NCI-H146 (cell line): Measurements from ENCODE around the gene ADH4.
"Not testable (repeated sequence)": the region's sequence is repeated elsewhere in the genome, so short reads cannot be mapped to it uniquely, and the experiment has no call there.

ENCODE experiments used
- DNase-seq: peaks from one replicate; lab custom pipeline; 2025; lab: John Stamatoyannopoulos, UW

The ADH4 gene

DNA sequence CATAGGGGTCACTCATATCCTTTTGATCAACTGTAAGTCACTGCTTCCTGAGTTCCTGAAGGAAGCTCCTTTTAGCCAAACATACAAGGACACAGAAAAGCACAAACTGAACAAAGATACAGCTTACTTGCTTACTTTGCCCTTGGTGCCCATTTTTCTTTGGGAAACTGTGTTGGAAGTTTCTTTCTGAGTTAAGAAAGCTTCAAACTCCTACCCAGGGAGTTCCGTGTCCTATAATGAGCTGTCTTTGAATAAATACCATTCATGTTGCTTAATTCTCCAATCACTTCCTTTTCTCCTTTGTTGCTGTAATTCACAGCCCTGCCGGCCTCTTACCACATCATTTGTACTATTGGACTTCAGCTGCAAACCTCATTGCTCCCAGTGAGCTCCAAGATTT, at the start of gene ADH4:
TSS of gene ADH4 (minus strand) at position 228 of the 400 bp plus-strand sequence. CDS start at position 153, 75 bp downstream.
- no peak for DNase-seq

DNA sequence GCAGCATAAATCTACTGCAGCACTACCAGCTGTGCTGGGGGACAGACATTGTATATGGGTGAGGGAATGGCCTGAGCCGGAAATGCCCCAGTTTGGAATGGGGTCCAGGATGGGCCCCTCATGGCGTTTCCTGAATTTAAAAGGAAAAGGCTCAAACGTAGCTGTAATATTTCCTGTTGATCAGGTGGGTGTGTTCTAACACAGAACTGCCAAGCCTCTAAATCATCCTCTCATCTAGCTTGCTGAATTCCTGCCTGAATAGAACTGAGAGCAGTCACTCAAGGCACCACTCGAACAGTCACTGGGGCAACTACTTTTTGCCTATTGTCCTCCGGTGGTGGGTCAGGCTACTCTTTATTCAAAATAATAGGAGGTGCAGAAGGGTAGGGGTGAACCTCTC, 46.2 kb upstream of the ADH4 start:
- DNase-seq, result no peak

DNA sequence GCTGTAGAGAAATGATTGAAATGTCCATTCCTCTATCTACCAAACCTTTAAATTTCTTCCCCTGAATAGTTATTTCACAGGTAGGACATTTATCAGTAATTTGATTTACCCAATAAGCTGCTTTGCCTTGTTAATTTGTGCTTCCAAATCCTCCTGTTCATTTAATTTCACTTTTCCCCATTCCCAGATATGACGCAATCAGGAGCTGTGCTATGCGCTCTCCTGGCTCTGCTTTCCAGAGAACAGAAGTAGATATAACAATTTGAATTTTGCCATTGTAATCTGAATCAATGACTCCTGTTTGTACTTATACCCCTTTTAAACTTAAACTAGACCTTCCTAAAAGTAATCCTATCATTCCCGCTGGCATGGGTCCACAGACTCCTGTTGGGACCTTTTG, 45.8 kb upstream of the ADH4 start:
- DNase-seq, result not testable (repeated sequence)

DNA sequence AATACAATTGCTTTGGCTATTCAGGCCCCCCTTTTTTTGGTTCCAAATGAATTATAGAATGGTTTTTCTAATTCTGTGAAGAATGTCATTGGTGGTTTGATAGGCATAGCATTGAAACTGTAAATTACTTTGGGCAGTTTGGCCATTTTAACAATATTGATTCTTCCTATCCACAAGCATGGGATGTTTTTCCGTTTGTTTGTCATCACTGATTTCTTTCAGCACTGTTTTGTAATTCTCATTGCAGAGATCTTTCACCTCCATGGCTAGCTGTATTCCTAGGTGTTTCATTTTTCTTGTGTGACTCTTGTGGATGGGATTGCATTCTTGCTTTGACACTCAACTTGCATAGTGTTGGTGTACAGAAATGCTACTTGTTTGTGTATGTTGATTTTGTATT, 41.9 kb upstream of the ADH4 start:
- DNase-seq, result no peak

DNA sequence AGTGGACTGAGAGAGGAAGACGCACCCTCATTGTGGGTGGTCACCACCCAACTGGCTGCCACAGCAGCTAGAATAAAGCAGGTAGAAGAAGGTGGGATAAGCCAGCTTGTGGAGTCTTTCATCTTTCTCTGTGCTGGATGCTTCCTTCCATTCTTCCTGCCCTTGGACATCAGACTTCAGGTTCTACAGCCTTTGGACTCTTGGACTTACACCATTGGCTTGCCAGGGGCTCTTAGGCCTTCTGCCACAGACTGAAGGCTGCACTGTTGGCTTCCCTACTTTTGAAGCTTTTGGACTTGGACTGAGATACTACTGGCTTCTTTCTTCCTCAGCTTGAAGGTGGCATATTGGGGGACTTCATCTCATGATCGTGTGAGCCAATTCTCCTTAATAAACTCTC, 41.5 kb upstream of the ADH4 start:
- DNase-seq, result no peak

DNA sequence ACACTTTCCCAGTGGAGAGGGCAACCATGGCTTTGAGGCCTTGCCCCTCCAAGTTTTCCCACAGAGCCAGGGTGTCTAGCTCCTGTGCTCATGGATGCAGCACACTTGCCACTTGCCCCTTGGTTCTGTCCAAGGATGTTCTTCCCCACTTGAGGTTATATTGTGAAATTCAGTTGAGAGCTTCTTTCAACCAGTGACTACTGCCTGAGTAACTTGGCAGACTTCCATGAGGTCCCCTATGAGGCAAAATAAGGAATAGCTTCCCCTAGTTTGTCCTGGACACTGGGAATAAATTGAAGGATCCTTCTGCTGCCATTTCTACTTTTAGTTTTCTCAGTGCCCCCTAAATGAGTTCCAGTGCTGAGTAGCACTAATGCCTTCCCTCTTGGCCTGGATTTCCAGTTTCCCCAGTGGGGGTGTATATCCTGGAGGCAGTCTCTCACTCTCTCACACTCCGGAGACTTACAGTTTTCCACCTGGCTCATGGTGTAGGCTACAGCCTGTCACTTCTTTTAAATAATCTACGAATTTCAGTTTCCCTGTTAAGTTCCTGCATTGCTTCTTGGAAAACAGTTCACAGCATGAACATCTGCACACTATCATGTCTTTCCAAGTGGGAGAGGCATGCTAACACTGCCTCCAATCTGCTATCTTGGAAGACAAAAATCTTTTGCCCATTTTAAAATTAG, 36.4 kb upstream of the ADH4 start:
- no peak for DNase-seq

DNA sequence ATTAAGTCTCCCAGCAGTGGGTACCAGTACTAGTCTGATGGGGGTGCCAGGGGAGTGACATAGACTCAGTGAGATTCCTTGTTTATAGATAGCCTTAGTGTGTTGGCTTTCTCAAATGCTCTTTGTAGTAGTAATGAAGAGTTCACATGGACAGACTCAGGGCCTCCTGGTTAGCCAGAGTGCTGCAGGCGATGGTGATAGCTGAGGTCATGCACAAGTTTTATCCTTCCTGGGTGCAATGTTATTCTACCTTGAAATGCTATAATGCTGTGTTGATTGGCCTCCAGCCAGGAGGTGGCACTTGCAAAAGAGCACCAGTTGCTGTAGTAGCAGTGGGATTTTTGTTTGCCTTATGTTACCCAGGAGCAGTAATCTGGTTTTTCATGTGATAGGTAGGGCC, 35.5 kb upstream of the ADH4 start:
- DNase-seq, result no peak

DNA sequence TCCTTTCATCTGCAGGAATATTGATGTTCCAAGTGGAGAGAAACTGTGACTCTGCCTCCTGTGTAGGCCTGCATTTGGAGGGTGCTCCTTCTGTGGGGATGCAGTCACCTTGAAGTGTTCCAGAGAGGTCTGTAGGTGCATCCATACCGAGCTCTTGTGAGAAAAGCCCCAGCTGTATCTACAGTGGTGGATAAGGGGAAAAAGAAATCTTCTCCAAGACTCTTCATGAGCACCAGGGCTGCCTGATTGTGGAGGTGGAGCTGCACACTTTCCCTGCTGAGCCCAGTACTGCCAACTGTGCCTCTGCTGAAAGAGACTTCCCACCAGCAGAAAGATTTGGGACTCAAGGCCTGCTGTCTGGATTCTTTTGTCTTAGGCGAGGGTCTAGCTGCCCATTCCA, 35.1 kb upstream of the ADH4 start:
- no peak for DNase-seq

DNA sequence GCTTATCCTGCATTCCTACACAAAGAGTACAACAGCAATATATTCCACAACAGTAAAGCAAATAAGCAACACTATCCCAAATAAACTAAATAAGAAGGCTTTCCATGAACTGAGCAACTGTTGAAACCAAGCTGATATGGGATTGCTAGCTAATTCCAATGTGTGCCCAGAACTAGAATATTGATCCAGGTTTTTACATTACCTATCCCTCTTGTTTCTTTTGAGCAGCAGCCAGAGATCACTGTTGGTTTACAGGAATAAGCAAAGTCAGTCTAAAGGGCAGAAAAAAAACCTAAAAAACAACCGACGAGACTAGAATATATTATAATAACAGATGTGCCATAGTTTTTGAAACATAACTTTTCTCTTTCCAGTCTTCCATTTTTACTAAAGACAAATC, 22.4 kb upstream of the ADH4 start:
- no peak for DNase-seq

DNA sequence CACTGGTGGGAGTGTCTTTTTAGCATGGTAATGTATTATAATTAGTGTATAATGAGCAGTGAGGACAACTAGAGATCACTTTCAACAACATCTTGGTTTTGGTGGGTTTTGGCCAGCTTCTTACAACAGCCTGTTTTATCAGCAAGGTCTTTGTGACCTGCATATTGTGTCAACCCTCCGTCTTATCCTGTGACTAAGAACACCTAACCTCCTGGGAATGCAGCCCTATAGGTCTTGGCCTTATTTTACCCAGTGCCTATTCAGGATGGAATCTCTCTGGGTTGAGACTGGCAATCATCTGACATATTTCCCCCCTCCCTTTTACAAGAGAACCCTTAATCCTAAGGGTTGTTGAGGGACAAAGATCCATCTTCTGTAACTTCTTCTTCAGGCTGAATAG, 21.9 kb upstream of the ADH4 start:
- DNase-seq, result no peak

DNA sequence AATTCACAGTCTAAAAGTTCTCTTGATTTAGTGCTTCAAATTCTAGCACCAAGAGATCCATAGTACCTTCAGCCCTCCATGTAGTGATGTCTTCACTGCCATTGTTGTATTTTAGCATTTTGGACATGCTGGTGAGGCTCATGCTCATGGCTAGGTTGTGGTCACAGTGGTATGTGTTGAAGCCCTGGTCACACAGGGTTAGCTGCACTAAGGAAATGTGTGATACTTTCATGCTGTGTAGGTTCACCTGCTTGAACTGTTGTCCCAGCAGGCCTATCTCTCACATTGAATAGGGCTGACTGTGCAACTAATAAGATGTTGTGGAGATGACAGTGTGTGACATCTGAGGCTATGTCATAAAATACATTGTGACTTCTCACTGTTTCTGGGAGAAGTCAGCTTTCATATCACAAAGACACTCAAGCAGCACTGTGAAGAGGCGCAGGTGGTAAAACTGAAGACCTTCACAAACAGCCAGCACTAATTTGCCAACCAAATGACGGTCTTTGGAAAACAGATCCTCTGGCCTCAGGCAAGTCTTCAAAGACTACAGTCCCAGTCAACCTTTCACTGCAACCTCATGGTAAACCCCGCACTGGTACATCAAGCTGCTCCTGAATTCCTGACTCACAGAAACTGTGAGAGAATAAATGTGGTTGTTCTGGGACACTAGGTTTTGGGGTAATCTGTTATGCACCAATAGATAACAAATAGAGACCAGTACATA, 17.4 kb upstream of the ADH4 start:
- DNase-seq, result no peak

DNA sequence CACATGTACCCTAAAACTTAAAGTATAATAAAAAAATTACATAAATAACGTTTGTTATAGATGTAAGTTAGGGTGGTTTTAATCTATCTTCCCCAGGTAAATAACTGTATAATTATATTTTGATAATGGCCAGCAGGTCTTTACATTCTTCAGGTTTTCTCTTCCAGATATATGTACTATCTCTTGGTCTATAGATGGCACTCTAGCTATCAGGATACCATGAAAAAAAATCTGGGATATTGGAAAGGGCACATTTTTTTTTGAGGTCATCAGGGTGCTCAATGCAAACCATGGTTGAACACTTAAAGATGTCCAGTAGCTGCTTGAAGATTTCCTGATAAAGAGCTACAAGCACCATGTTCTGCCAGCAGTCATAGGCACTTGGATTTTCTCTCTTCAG, 15.6 kb upstream of the ADH4 start:
- DNase-seq, result no peak

DNA sequence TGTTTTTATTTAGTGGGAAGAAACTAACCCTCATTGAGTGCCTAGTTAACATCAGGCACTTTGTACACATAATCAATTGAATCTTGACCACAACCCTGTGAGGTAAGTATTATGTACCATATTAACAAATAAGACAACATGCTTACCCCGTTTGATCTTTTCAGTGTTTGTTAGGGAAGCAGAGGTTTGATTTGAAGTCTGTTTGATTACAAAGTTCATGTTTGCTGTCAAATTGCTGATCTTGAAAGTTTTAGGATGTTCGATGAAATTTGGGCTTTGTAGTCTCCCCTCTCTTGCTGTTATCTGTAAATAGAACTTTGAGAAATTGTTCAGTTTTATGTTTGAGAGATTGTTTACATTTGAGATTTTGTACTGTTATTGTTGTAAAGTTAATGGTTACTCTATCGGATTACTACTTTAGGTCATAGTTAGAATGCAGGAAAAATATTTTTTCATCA, 13.4 kb upstream of the ADH4 start:
- no peak for DNase-seq

DNA sequence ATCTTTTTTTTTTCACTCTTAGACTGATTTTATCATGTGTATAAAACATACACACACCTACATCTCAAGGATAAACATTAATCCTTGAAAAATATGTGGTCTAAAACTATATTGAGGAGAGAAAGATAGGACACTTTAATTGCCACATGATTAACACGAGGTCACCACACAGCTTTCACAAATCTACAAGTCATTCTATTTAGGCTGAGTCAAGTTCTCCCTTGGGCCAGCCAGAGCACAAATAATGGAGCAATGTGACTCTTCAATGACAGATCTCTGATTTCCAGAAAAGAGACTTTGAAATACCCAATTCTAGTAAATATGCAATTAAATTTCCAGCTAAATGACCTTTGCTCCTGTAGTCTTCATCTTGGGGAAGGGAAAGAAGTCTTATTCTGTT, 12.9 kb upstream of the ADH4 start:
- no peak for DNase-seq

DNA sequence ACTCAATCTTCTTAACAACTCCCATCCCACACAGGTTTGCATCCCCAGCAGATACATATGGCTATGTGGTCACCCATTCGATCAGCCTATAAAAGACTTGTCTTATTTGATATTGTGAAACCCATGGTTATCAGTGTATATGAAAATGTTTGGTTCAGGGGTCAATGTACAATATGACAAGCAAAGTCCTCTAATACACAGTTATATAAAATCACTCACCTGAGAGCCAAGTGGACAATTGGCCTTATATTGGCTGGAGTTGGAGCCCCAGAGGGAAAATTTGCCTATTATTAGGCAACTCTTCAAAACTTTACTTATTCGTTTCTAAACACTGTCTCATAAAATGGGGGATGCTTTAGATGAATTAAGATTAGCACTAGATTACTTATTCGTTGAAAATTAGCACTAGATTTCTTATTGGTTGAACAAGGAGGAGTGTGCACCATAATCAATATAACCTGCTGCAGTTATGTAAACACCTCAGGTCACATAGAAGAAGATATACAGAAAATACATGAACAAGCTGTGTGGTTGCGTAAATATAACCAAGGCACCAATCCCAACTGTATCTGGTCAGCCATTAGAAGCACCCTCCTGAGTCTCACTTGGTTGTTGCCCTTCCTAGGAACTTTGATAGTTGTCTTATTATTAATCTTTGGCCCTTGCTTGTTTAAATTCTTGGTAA, 10.7 kb upstream of the ADH4 start:
- DNase-seq, result no peak

DNA sequence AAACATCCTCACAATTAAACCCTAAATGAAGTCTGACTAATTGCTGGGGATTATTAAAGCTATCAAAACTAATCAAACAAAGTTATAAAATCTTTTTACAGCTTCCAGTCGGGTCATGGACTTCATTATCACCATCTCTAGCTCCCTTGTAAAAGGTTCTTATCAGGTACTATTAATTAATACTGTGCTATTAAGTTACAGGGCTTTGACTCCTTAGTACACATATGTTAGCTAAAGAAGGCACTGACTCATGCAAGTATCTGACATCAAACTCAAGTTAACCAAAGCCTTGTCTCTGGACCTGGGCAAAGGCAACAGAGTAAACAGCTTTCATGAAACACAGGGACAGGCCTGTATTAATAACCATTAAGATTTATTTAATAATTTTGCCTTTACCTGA, 7.9 kb upstream of the ADH4 start:
- no peak for DNase-seq

DNA sequence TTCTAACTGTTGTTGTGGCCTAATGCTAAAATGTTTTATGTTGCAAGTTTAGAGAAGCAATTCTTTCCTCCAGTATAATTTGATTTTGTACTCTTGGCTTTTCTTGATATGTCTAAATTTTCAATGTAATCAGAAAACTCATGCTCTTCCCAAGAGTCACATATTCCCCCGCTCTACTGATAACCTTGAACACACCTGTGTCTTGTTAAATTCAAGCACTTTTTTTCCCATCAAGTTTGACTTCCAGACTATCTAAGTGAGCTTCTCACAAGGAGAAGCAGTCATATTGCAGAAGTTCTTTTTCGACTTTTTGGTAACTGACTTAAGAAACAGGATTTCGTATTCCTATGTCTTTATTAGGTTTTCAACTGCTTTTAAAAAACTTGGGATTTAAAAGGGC, 7.4 kb upstream of the ADH4 start:
- DNase-seq, result no peak

DNA sequence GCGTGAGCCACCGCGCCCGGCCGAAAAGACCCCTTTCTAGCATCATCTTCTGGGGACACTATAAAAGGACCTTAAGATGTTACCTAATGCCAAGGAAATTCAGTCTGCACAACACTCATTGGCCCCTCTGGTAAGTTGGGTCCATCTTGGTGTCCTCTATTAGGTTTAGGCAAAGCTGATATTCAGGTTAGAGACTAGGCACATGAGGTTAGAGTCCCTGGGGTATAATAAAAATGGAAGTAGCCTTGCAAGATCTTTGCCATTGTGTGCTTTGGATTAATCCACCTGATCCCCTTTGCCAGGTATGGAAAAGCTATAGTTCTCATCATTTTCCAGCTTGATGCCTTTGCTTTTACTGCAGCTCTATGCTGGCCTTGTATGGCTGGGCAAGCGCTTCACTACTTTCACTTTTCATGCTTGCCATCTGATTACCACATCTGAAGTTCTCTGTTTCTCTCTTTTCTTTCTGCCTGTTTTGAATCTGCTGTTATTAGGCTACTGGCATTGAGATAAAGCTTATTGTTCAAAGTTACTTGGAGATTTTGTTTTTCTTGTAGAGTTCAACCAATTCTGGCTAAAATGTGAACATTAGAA, 5.4 kb upstream of the ADH4 start:
- no peak for DNase-seq

DNA sequence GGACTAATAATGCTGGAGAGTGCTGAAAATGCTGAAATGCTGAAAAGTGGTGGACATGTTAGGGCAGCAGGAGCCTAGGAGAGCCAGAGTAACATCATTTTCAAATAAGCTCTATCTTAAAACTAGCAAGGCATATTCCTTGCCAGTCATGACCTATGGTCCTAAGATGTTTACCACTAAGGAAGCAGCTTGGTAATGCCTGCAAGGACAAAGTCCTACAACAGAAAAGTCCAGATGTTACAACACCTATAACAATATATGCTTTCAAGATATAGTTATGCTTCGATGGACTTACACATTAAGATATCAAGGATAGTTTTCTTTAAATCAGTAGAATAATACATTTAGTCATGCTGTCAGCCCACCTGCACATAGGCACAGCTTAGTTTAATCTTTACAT, 4.5 kb upstream of the ADH4 start:
- no peak for DNase-seq

DNA sequence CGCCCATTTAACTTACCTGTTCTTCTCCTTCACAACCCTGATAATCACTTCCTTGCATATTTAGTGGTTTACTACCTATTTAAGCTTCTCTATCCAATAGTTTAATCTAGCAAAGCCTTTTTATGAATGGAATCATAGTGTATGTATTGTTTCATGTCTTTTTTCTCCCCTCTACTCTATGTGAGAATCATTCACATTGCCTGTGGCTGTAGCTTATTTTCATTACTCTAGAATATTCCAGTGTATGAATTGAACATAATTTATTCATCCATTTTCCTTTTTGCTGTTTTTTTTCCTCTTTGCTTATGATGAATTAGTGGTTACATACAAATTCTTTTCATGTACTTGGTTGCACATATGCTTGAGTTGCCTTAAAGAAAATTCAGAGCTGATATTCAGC, 490 bp upstream of the ADH4 start:
- no peak for DNase-seq

DNA sequence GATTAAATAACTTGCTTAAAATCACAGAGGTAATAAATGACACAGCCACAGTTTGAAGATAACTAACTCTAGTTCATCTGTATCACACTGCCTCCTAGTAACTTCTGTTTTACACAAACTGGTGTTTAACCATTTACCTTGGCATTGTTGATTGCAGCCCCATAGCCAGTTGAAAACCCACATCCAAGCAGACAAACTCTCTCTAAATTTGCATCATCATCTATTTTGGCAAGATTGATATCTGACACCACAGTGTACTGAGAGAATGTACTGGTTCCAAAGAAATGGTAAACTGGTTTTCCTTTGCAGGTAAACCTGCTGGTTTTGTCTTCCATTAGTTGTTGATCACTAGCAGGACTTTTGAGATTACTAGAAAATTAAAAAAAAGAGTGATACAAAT, 7.8 kb downstream of the ADH4 start:
- DNase-seq, result no peak

DNA sequence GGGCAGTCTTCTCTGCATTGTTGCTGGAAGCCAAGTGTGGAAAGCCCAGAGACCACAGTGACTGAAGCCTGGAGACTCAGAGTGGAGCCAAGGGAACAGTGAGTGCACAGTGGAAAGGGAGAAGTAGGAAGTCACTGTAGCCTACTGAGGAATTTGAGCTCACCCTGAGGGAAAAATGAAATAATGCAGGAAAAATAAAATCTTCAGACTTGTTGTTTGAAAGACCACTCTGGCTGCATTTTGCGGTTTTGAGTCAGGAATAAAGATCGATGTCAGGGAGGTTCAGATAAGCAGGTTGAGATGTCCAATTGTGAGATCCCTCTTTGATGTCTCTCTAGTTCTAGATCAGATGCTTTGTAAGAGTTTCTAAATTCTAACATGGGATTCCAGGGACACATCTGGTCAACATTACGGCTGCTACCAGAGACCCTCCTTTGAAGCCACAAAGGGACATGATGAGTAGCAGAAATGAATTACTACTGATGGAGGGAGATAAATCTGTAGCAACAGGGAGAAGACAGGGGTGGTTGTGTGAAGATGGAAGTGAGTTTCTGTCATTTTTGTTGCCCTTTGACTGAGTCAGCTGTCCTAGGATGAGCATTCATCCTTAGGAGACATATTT, 8.4 kb downstream of the ADH4 start:
- no peak for DNase-seq
